GM08714 (cell line): ENCODE results near the gene CIAO2A.

ENCODE experiments used
- H3K4me3 ChIP-seq: fragments of 200-500 bp; sonication (Bioruptor generic); 2 replicates; pipeline ENCODE4 v1.5.1; 2014; ENCODE audit warnings: mild to moderate bottlenecking, low read length, inconsistent platforms
- ZNF274 ChIP-seq: IDR thresholded peaks from 2 replicates; pipeline ENCODE4 v1.6.1; 2012; ENCODE audit warnings: mild to moderate bottlenecking, low read depth, low read length

Gene CIAO2A

DNA sequence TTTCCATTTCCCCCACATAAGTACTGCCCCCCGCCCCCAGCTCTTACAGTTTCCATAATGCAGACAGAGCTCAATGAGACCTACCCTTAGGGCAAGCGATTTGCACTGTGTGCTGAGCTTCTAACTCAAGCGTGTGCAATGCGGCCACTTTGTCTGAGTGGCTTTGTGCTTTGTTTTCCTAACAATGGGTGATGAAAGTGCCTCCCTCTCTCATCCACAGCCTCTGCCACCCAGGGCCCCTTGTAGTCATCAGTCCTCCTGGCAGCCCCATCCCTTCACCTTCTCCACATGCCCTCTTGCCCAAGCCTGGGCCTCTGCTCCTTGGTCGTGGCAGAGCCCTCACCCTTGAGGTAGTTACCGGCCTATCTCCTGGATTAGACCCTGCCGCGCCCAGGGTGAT lies 64.5 kb downstream of the CIAO2A start:
- H3K4me3 ChIP-seq, result no peak overlapping the region
- TF ChIP-seq ZNF274, result no peak

DNA sequence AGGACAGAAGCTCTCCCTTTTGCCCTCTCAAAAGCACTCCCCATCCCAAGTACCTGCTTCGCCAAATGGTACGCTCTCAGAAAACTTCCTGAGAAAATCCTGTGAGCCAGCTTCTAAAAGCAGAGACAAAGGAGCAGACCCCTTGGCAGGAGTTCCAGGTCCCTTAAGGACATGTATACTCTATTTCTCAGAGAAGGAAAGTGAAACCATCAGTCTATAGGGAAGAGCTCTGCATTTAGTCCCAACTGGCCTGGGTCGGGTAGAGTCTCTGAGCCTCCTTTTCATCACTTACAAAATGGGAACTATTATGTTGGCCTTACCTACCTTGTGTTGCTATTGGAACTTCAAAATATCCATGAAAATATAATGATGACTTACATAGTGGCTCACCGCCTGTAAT lies 67.0 kb downstream of the CIAO2A start:
- no peak overlapping the region for H3K4me3 ChIP-seq
- TF ChIP-seq ZNF274, result no peak

DNA sequence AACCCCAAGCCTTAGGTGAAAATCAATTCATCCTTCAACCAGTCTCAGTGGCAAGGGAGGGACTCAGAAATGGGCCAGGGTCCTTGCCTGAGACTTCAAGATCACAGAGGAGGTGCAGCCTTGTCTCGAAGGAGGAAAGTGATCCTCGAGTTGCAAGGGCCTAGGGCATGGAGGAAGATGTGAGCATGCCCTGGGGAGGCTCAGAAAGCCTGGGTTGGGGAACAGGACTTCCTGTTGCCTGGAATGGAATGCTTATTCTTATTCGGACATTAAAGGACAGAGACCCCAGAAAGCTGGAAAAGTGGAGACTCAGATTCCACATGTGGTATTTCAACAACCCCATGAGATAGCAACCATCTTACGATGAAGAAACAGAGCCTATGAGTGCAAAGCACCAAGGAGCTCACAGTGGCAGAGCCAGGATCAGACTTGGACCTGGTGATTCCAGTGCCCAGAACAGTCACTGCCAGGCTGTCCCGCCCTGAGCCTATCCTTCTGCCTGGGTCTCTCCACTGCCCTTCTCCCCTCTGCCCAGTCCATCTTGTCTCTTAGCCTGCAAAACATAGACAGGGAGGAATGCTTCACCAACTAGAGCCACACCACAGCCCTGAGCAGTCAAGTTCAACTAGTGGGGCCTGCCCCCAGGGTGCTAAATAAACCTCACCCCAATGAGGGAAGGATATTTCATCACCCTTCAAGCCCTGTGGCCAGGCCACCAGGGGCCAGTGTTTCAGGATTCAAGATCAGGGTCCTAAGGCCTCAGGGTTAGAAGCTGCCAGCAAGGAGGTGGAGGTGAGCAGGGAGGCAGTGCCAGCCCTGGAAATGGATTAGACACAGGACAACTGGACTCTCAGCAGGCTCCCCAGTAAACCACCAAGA lies 69.2 kb downstream of the CIAO2A start:
- no peak for TF ChIP-seq ZNF274
- H3K4me3 ChIP-seq, result no peak overlapping the region

DNA sequence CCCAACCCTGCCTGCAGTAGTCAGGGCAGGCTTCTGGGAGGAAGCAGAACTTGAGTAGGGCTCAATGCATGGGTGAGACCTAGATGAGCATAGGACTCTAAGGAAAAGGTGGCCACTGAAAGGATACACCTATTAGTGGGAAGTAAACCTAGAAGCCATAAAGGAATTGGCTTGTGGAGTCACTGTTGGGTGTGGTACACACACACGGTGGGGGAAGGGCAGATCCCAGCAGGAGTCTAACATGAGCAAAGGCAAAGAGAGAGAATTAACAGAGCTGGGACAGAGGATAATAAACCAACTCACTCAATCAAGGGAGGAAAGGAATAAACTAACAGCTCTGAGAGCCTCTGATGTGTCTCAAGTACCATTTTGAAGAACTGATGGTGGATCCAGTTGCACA lies 70.4 kb downstream of the CIAO2A start:
- H3K4me3 ChIP-seq, result no peak overlapping the region
- TF ChIP-seq ZNF274, result no peak

DNA sequence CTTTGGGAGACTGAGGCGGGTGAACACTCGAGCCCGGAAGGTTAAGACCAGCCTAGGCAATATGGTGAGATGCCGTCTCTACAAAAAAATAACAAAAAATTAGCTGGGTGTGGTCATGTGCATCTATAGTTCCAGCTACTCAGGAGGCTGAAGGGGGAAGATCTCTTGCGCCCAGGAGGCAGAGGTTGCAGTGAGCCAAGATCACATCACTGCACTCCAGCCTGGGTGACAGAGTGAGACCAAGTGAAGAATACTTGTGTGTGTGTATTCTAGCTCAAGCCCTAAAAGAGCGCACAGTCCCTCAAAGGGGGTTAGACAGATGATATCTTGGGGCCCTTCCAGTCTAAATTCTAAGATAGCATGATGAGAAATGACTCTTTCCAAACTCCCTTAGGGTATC lies 71.1 kb downstream of the CIAO2A start:
- TF ChIP-seq ZNF274, result no peak
- H3K4me3 ChIP-seq, result no peak overlapping the region
